ENCODE results near the gene TBCE. TPM values are rescaled to one million over a fixed set of nuclear protein-coding genes. Genes with fewer than 3 reads are reported as not detected.
A peak's percentile ranks its signal among the peaks of the same experiment; 100 is the strongest.

The TBCE gene
- total and polyA plus RNA-seq, 2 donors (not counting 1 experiment from before 2014, with no cell fraction given), result 15.2 to 22.1 TPM

DNA sequence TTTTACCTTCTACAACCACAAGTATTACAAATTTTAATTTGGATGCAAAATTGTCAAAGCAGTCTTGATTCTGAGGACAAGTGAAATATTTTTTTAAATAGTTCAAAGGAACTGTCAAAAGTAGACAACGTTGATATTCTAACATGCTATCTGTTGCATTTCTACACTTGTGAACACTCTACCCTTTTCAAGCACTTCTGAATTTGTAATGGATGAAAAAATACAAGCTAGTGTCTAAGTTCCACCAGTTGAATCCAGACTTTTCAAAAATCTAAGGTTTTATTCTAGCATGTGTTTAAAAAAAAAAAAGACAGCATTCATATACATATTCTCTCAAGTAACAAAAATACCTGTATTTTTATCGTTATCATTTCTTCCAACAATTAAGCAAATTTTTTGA, 41.4 kb upstream of the TBCE start:
- ChIA-PET POLR2A (no interaction called here), CTCF (interaction anchor here (0.6 to 2.7 kb wide), 4 partner anchors 67 to 978 kb away, joined by 3 to 8 read pairs (median 4); no protein-coding TSS in a partner anchor)
- Mint-ChIP-seq H3K9me3 (ENCODE audit: insufficient read depth) (no peaks in the 10 kb centered on the region), H3K4me3 (peak overlapping the region; percentile 99), H3K4me1 (peaks cover 49% of the 10 kb centered on the region), H3K27me3 (no peaks in the 10 kb centered on the region), H3K27ac (peak overlapping the region; percentile 39)
- intact Hi-C loops (cut with micrococcal nuclease), result loop anchor here (5.0 to 10.0 kb wide), 4 partner anchors 91 to 1469 kb away; partner anchors contain the start of genes IRF2BP2 and MTR
- peaks cover 68% of the 10 kb centered on the region for H4K20me1 ChIP-seq (ENCODE audit: control insufficient read depth, insufficient read depth, low read length, poor library complexity, severe bottlenecking)
- no peak for DNase-seq
- peaks cover 89% of the 10 kb centered on the region for H3K79me2 ChIP-seq (ENCODE audit: control insufficient read depth, insufficient read depth, low read length)
- peaks cover 5 to 9% of the 10 kb centered on the region in 2 experiments for H3K36me3 ChIP-seq (replicated peaks in 1 of 2; ENCODE audit: control extremely low read depth in 1 of 2, control insufficient read depth in 1 of 2, extremely low read depth in 1 of 2, insufficient read depth in 2 of 2, low read length in 1 of 2)
- TF ChIP-seq, protein P1, sequence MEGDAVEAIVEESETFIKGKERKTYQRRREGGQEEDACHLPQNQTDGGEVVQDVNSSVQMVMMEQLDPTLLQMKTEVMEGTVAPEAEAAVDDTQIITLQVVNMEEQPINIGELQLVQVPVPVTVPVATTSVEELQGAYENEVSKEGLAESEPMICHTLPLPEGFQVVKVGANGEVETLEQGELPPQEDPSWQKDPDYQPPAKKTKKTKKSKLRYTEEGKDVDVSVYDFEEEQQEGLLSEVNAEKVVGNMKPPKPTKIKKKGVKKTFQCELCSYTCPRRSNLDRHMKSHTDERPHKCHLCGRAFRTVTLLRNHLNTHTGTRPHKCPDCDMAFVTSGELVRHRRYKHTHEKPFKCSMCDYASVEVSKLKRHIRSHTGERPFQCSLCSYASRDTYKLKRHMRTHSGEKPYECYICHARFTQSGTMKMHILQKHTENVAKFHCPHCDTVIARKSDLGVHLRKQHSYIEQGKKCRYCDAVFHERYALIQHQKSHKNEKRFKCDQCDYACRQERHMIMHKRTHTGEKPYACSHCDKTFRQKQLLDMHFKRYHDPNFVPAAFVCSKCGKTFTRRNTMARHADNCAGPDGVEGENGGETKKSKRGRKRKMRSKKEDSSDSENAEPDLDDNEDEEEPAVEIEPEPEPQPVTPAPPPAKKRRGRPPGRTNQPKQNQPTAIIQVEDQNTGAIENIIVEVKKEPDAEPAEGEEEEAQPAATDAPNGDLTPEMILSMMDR (IDR thresholded peaks at IDR 0.05), result no peak
- TF ChIP-seq EZH2 (IDR thresholded peaks at IDR 0.05; ENCODE audit: borderline replicate concordance, insufficient read depth, low read depth, low read length, poor library complexity, severe bottlenecking), result no peak
- H3K27me3 ChIP-seq (replicated peaks in 1 of 4; ENCODE audit: control extremely low read depth in 1 of 4, control insufficient read depth in 3 of 4, insufficient read depth in 4 of 4, low read length in 3 of 4), result no peaks in the 10 kb centered on the region
- peak overlapping the region in 3 of 5 experiments; percentile 73 to 99 (median 86) for H3K4me3 ChIP-seq (ENCODE audit: control extremely low read depth in 1 of 5, extremely low read depth in 1 of 5, insufficient read depth in 1 of 5, low read depth in 2 of 5, low read length in 4 of 5)
- peak overlapping the region in 1 of 2 donors; percentile 98 for H3K27ac ChIP-seq (ENCODE audit: low read length in 2 of 2)
- no peak overlapping the region for H2AFZ ChIP-seq (ENCODE audit: insufficient read depth, low read depth, low read length, poor library complexity, severe bottlenecking)
- 86% methylated on average over 1 of the region's 2 CpGs for WGBS (ENCODE audit: insufficient coverage)
- peak overlapping the region; percentile 96 for H3K9ac ChIP-seq (ENCODE audit: low read length)
- no peaks in the 10 kb centered on the region for H3K9me3 ChIP-seq (ENCODE audit: control extremely low read depth in 1 of 3, control insufficient read depth in 2 of 3, insufficient read depth in 1 of 3, low read length in 2 of 3)
- no peak for ATAC-seq (ENCODE audit: low read depth)
- H3K4me2 ChIP-seq (replicated peaks; ENCODE audit: low read depth, low read length, poor library complexity, severe bottlenecking), result peak overlapping the region; percentile 75
- H3K4me1 ChIP-seq (ENCODE audit: control insufficient read depth in 2 of 2, insufficient read depth in 2 of 2, low read length in 2 of 2), result peaks cover 42 to 49% of the 10 kb centered on the region in 2 donors

Data from B cell (primary cell).